Measurements from ENCODE around the gene XYLT1.

The XYLT1 gene

GRCh38 chr16:17229766-17230165 is 241.0 kb downstream of the XYLT1 start:
- no peaks in the 10 kb centered on the region for H3K27me3 Mint-ChIP-seq
- H3K27ac Mint-ChIP-seq = no peak overlapping the region
- peaks cover 18% of the 10 kb centered on the region for H3K4me1 Mint-ChIP-seq
- H3K4me3 Mint-ChIP-seq = no peak overlapping the region
- no peaks in the 10 kb centered on the region for H3K9me3 Mint-ChIP-seq
- H3K36me3 Mint-ChIP-seq = peaks cover 14% of the 10 kb centered on the region

DNA sequence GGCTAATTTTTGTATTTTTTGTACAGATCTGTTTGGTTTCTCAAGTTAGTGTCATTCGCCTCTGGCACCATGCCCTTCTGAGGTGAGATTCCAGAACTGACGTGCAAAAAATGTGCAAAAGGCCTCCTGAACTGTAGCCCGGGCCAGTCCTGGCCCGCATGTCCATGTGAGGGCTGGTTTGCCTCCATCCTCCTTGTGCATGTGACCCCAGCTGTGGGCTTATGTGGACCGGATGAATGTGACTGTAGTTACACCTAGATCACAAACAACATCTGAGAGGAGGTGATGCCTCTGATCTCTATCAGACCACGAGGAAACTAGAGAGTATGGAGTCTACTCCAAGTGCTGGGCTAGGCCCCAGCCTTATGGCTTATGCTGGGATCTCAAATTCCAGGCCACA is 241.6 kb downstream of the XYLT1 start:
- H3K27ac Mint-ChIP-seq = no peak overlapping the region

GRCh38 chr16:17228708-17229055 is 242.1 kb downstream of the XYLT1 start:
- Mint-ChIP-seq H3K36me3 (peaks cover 14% of the 10 kb centered on the region), H3K9me3 (no peaks in the 10 kb centered on the region), H3K27ac (no peak overlapping the region), H3K4me3 (no peak overlapping the region), H3K4me1 (peaks cover 18% of the 10 kb centered on the region), H3K27me3 (no peaks in the 10 kb centered on the region)

More for the DNA sequence above, 241.6 kb downstream of the XYLT1 start:
- Mint-ChIP-seq H3K9me3 (no peaks in the 10 kb centered on the region), H3K27me3 (no peaks in the 10 kb centered on the region), H3K36me3 (peaks cover 14% of the 10 kb centered on the region), H3K4me1 (peaks cover 18% of the 10 kb centered on the region), H3K4me3 (no peak overlapping the region)

DNA sequence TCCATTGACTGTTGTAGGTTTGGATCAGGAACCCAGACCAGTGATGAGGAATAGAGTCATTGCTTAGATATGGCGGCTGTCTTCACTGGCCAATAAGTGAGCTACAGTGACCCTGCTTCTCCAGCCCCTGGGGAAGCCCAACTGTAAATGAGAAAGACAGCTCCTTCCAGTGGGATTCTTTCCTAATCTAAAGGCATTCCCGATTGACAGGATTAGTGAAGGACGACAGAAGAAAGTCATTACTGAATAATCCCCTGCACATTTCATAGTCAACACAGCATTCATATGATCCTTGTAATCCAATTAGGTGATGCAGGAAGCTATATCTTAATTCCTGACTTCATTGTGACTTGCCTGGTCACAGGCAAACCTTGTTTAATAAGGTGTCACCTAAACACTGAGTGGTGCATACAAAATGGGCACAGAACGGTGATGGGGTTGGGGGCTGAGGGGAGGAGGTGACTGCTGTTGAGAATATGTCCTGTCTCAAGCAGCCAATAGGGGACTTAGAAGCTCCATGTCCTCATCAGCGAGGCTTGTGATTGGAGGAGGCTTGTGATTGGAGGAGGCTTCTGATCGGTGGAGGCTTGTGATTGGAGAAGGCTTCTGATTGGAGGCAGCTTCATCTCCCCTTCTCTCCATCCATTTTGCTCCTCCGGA is 242.6 kb downstream of the XYLT1 start:
- Mint-ChIP-seq H3K4me1 (peaks cover 18% of the 10 kb centered on the region), H3K4me3 (no peak overlapping the region), H3K27me3 (no peaks in the 10 kb centered on the region), H3K27ac (no peak overlapping the region), H3K36me3 (peaks cover 16% of the 10 kb centered on the region), H3K9me3 (no peaks in the 10 kb centered on the region)

DNA sequence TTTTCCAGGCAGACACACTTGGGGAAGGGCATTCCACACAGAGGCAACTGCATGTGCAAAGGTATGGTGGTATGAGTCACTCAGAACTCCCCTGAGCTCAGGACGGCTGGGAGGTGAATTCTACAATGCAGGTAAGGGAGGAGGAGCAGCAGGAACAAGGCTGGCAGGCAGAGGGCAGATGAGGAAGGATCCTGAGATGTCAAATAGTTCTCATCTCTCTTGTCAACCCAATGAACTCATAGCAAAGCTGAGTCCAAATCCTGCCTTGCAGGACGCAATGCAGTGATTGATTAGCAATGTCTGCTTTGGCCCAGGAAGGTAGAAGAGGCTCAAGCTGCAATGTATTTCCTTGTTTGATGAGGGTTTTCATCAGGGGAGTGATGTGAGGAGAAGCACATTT is 243.5 kb downstream of the XYLT1 start:
- no peak overlapping the region for H3K27ac Mint-ChIP-seq
- H3K27me3 Mint-ChIP-seq = no peaks in the 10 kb centered on the region
- no peaks in the 10 kb centered on the region for H3K9me3 Mint-ChIP-seq
- H3K4me1 Mint-ChIP-seq = peaks cover 18% of the 10 kb centered on the region
- peaks cover 11% of the 10 kb centered on the region for H3K36me3 Mint-ChIP-seq
- no peak overlapping the region for H3K4me3 Mint-ChIP-seq

GRCh38 chr16:17225541-17225940 is 245.2 kb downstream of the XYLT1 start:
- Mint-ChIP-seq H3K9me3 (no peaks in the 10 kb centered on the region), H3K4me1 (peaks cover 17% of the 10 kb centered on the region), H3K36me3 (peaks cover 9% of the 10 kb centered on the region), H3K27me3 (no peaks in the 10 kb centered on the region), H3K27ac (no peak overlapping the region), H3K4me3 (no peak overlapping the region)

- Mint-ChIP-seq H3K27me3 (no peaks in the 10 kb centered on the region), H3K36me3 (peaks cover 7% of the 10 kb centered on the region), H3K4me1 (peaks cover 12% of the 10 kb centered on the region), H3K9me3 (no peaks in the 10 kb centered on the region), H3K4me3 (no peak overlapping the region), H3K27ac (peak overlapping the region; percentile 43)
These were observed 245.9 kb downstream of the XYLT1 start for GRCh38 chr16:17224879-17225281.

DNA sequence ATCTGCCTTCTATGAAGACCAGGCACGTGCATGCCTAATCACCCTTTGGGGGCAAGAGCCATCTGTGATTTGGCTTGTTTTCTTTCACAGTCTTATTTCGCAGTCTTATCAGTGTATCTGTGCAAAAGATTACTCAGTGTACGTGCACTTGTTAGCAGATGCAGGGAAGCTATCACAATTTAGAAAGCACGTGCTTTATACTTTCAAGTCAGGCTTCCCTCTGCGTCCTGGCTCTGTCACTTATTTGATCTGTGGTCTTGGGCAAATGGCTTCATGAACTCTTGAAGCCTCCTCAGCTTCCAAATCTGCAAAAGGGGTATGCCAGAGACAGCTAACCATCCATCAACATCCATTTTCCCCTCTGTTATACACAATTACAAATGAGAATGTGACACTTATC is 246.4 kb downstream of the XYLT1 start:
- Mint-ChIP-seq H3K27me3 (no peaks in the 10 kb centered on the region), H3K27ac (no peak overlapping the region), H3K4me3 (no peak overlapping the region), H3K36me3 (peaks cover 7% of the 10 kb centered on the region), H3K9me3 (no peaks in the 10 kb centered on the region), H3K4me1 (peaks cover 12% of the 10 kb centered on the region)

GRCh38 chr16:17223576-17223975 is 247.2 kb downstream of the XYLT1 start:
- Mint-ChIP-seq H3K4me1 (peaks cover 12% of the 10 kb centered on the region), H3K27ac (no peak overlapping the region), H3K9me3 (no peaks in the 10 kb centered on the region), H3K4me3 (no peak overlapping the region), H3K27me3 (no peaks in the 10 kb centered on the region), H3K36me3 (peaks cover 9% of the 10 kb centered on the region)

GRCh38 chr16:17222871-17223401 is 247.8 kb downstream of the XYLT1 start:
- H3K27ac Mint-ChIP-seq = no peak overlapping the region
- peaks cover 12% of the 10 kb centered on the region for H3K4me1 Mint-ChIP-seq
- no peaks in the 10 kb centered on the region for H3K27me3 Mint-ChIP-seq
- H3K9me3 Mint-ChIP-seq = no peaks in the 10 kb centered on the region
- peaks cover 9% of the 10 kb centered on the region for H3K36me3 Mint-ChIP-seq
- no peak overlapping the region for H3K4me3 Mint-ChIP-seq

GRCh38 chr16:17219991-17220390 is 250.8 kb downstream of the XYLT1 start:
- Mint-ChIP-seq H3K9me3 (no peaks in the 10 kb centered on the region), H3K27me3 (no peaks in the 10 kb centered on the region), H3K27ac (no peak overlapping the region), H3K4me3 (no peak overlapping the region), H3K4me1 (peaks cover 5% of the 10 kb centered on the region), H3K36me3 (peaks cover 9% of the 10 kb centered on the region)

DNA sequence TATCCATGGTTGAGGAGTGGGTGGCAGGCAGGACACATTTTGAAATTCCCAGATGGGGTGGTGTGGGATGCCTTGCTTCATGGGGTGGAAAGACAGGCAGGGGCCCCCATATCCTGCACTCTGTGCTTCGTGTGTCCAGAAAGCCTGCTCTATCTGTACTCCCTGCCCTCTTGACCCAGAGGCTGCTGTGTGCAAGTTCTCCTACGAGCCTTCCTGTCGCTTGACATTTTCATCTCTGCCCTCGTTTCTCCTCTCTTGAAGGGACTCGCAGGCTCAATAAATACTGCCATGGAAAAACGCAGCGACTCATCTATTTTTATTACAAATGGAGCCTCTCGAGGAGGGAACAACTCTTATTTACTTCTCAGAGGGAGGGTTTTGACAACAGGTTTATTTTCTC is 254.8 kb downstream of the XYLT1 start:
- no peaks in the 10 kb centered on the region for H3K27me3 Mint-ChIP-seq
- H3K36me3 Mint-ChIP-seq = peaks cover 14% of the 10 kb centered on the region
- H3K4me3 Mint-ChIP-seq = no peak overlapping the region
- no peak overlapping the region for H3K27ac Mint-ChIP-seq
- H3K4me1 Mint-ChIP-seq = peaks cover 23% of the 10 kb centered on the region
- no peaks in the 10 kb centered on the region for H3K9me3 Mint-ChIP-seq

DNA sequence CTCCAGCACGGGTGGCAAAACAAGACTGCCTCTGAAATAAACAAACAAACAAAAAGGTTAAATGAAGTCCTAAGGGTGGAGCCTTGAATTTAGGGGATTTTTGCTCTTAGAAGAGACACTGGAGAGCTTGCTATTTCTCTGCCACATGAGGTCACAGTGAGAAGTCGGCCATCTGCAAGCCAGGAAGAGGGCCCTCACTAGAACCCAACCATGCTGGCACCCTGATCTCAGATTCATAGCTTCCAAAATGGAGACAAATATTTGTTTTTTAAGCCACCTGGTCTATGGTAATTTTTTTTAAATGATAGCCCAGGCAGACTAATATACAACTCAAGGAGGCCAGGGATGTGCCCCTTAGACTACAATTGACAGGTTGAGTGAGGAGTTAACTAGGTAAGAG is 255.5 kb downstream of the XYLT1 start:
- Mint-ChIP-seq H3K4me1 (peaks cover 23% of the 10 kb centered on the region), H3K9me3 (no peaks in the 10 kb centered on the region), H3K27ac (no peak overlapping the region), H3K4me3 (no peak overlapping the region), H3K27me3 (no peaks in the 10 kb centered on the region), H3K36me3 (peaks cover 14% of the 10 kb centered on the region)

DNA sequence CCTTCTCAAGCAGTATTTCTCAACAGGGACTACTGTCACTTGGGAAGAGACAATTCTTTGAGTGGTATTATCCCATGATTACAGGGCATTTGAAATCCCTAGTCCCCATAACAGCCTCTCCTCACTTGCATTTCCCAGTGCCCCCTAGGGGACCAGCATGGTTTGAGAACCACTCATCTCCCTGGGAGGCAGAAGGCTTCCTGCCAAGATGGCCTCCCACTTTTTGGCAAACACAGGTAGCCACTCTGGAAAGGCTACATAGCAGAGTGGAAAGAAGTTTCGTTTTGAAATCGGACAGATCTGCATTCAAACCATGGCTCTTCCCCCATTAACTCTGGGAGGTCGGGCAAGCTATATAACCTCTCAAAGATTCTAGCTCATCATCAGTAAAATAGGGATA is 256.8 kb downstream of the XYLT1 start:
- Mint-ChIP-seq H3K4me1 (peaks cover 23% of the 10 kb centered on the region), H3K36me3 (peaks cover 14% of the 10 kb centered on the region), H3K27ac (no peak overlapping the region), H3K4me3 (no peak overlapping the region), H3K9me3 (no peaks in the 10 kb centered on the region), H3K27me3 (no peaks in the 10 kb centered on the region)

- Mint-ChIP-seq H3K9me3 (no peaks in the 10 kb centered on the region), H3K36me3 (peaks cover 11% of the 10 kb centered on the region), H3K27me3 (no peaks in the 10 kb centered on the region), H3K4me1 (peaks cover 23% of the 10 kb centered on the region), H3K4me3 (no peak overlapping the region), H3K27ac (peak overlapping the region; percentile 49)
These were observed 257.7 kb downstream of the XYLT1 start for GRCh38 chr16:17213025-17213424.

- Mint-ChIP-seq H3K9me3 (no peaks in the 10 kb centered on the region), H3K4me3 (no peak overlapping the region), H3K4me1 (peaks cover 23% of the 10 kb centered on the region), H3K27me3 (no peaks in the 10 kb centered on the region), H3K27ac (no peak overlapping the region), H3K36me3 (peaks cover 11% of the 10 kb centered on the region)
These were observed 258.2 kb downstream of the XYLT1 start for GRCh38 chr16:17212606-17213005.

DNA sequence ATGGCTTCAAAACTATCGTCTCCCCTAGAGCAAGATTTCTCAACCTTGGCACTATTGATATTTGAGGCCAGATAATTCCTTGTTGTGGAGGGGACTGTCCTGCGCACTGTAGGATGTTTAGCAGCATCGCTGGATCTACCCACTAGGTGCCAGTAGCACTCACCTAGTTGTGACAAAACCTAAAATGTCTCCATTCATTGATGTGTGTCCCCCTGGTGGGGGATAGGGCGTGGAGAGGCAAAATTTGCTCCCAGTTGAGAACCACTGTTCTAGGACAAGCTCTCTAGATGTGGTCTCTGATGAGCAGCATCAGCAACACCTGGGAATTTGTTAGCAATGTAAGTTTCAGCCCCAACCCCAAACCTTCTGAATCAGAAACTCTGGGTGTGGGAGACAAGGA is 259.0 kb downstream of the XYLT1 start:
- H3K27ac Mint-ChIP-seq = no peak overlapping the region
- H3K4me3 Mint-ChIP-seq = no peak overlapping the region
- H3K27me3 Mint-ChIP-seq = no peaks in the 10 kb centered on the region
- no peaks in the 10 kb centered on the region for H3K9me3 Mint-ChIP-seq
- peaks cover 23% of the 10 kb centered on the region for H3K4me1 Mint-ChIP-seq
- peaks cover 11% of the 10 kb centered on the region for H3K36me3 Mint-ChIP-seq
